ENCODE results near the gene EVA1C.

The EVA1C gene

GRCh38 chr21:32370998-32371766 lies 41.3 kb upstream of the EVA1C start:
- no peak for DNase-seq (ENCODE audit: low read depth)
- TF ChIP-seq, protein P1, sequence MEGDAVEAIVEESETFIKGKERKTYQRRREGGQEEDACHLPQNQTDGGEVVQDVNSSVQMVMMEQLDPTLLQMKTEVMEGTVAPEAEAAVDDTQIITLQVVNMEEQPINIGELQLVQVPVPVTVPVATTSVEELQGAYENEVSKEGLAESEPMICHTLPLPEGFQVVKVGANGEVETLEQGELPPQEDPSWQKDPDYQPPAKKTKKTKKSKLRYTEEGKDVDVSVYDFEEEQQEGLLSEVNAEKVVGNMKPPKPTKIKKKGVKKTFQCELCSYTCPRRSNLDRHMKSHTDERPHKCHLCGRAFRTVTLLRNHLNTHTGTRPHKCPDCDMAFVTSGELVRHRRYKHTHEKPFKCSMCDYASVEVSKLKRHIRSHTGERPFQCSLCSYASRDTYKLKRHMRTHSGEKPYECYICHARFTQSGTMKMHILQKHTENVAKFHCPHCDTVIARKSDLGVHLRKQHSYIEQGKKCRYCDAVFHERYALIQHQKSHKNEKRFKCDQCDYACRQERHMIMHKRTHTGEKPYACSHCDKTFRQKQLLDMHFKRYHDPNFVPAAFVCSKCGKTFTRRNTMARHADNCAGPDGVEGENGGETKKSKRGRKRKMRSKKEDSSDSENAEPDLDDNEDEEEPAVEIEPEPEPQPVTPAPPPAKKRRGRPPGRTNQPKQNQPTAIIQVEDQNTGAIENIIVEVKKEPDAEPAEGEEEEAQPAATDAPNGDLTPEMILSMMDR (IDR thresholded peaks at IDR 0.05; ENCODE audit: insufficient read depth, low read depth, low read length, missing control alignments): no peak
- no peak overlapping the region for H3K4me3 ChIP-seq (ENCODE audit: low read depth, low read length)

DNA sequence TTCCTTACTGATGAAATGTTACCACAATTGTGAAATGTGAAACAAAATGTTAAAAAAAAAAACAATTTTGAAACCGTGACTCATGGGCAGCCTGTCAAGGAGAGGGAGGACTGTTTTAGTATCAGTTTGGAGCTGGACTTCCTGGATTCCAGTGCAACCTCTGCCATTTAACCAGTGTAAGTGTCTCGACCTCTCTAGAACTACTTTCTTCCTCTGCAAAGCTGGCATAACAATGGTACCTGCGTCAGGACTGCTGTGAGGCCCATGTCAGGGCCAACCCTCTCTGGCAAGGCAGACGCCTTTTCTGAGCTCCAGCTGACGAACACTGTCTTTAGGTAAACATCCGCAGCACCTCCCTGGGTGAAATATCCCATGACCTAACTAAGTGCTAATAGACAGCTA lies 40.6 kb upstream of the EVA1C start:
- TF ChIP-seq, protein P1 (IDR thresholded peaks at IDR 0.05; ENCODE audit: insufficient read depth, low read depth, low read length, missing control alignments): no peak
- no peak overlapping the region for H3K4me3 ChIP-seq (ENCODE audit: low read depth, low read length)
- no peak for DNase-seq (ENCODE audit: low read depth)

DNA sequence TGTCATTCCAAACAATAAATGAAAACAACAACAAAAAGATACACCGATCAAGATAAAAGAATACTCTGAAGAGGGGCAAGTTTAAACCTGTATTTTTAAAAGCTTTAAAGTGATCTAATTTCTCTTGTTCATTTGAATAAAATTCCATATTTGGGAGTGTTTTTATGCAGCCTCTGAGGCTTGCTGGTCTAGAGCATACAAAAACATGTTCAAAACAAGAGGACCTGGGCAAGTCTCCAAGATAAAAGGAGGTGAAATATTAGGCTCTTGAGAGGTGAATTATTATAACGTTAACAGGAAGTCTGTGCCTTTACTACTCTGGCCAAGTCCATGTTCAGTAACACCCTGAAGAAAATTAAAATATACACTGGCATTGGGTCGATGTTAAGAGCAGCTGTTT lies 39.8 kb upstream of the EVA1C start:
- no peak for DNase-seq (ENCODE audit: low read depth)
- TF ChIP-seq, protein P1 (IDR thresholded peaks at IDR 0.05; ENCODE audit: insufficient read depth, low read depth, low read length, missing control alignments): no peak

GRCh38 chr21:32377506-32377905 lies 35.0 kb upstream of the EVA1C start:
- H3K4me3 ChIP-seq (ENCODE audit: low read depth, low read length): no peak overlapping the region
- no peak for DNase-seq (ENCODE audit: low read depth)
- TF ChIP-seq, protein P1 (IDR thresholded peaks at IDR 0.05; ENCODE audit: insufficient read depth, low read depth, low read length, missing control alignments): no peak

More for the DNA sequence above, 39.8 kb upstream of the EVA1C start:
- no peak overlapping the region for H3K4me3 ChIP-seq (ENCODE audit: low read depth, low read length)

- no peak for DNase-seq (ENCODE audit: low read depth)
- no peak overlapping the region for H3K4me3 ChIP-seq (ENCODE audit: low read depth, low read length)
- TF ChIP-seq, protein P1 (IDR thresholded peaks at IDR 0.05; ENCODE audit: insufficient read depth, low read depth, low read length, missing control alignments): no peak
These were observed 34.5 kb upstream of the EVA1C start for GRCh38 chr21:32377991-32378390.

DNA sequence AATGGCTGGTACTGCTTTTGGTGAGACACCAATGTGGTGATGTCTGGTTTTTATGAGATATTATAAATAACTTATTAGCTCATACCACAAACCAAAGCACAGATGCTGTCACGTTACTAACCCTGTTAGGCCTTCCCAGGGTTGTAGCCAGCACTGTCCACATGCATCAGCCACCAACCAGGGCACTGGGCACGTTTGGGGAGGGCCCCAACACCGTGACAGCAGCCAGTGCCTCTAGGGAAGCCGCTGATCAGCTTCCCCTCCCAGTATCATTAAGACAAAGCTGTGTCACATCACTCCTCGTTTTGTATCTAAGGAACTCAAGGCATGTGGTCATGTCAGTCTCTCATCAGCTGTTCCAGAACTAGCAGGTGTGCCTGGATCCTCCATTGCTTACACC lies 33.5 kb upstream of the EVA1C start:
- H3K4me3 ChIP-seq (ENCODE audit: low read depth, low read length): no peak overlapping the region
- TF ChIP-seq, protein P1 (IDR thresholded peaks at IDR 0.05; ENCODE audit: insufficient read depth, low read depth, low read length, missing control alignments): no peak
- no peak for DNase-seq (ENCODE audit: low read depth)

GRCh38 chr21:32380940-32381339 lies 31.6 kb upstream of the EVA1C start:
- TF ChIP-seq, protein P1 (IDR thresholded peaks at IDR 0.05; ENCODE audit: insufficient read depth, low read depth, low read length, missing control alignments): no peak
- no peak overlapping the region for H3K4me3 ChIP-seq (ENCODE audit: low read depth, low read length)
- no peak for DNase-seq (ENCODE audit: low read depth)

All from GM12865 (cell line).